Mammary epithelial cell (primary cell): Measurements from ENCODE around the gene SLC35F1.

Experiments
- CTCF ChIP-seq, 2 donors: IDR thresholded peaks in 1 of 2; conservative IDR thresholded peaks in 1 of 2; 2 replicates each; pipeline ENCODE4 v1.5.1; 2011 to 2012; ENCODE audit warnings: inconsistent platforms in 2 of 2, low read length in 2 of 2, mild to moderate bottlenecking in 2 of 2, control low read depth in 1 of 2, low read depth in 1 of 2; ENCODE audit not compliant: insufficient read depth in 1 of 2; ENCODE audit errors: extremely low read depth in 1 of 2
- EZH2 ChIP-seq: IDR thresholded peaks from 2 replicates; pipeline ENCODE4 v1.6.1; 2012; ENCODE audit warnings: low read length, inconsistent platforms, borderline replicate concordance

GRCh38 chr6:118350881-118351430 is 443.9 kb downstream of the SLC35F1 start:
- no peak for TF ChIP-seq CTCF (conservative IDR thresholded peaks at IDR 0.05 in 1 of 2, IDR thresholded peaks at IDR 0.05 in 1 of 2; ENCODE audit: extremely low read depth in 1 of 2, insufficient read depth in 1 of 2, low read depth in 1 of 2, low read length in 2 of 2)
- no peak for TF ChIP-seq EZH2
